Epithelial cell of esophagus (primary cell): ENCODE measurements around the gene CAMK2N1.

Source experiments
- DNase-seq: peaks from one replicate; pipeline ENCODE4 v3.0.0; 2010; ENCODE audit warnings: low read depth
- H3K4me3 ChIP-seq: 2 replicates; pipeline ENCODE4 v1.5.1; 2011; ENCODE audit warnings: mild to moderate bottlenecking, low read length, control low read depth
- CTCF ChIP-seq: IDR thresholded peaks from 2 replicates; pipeline ENCODE4 v1.5.1; 2011; ENCODE audit warnings: low read depth, mild to moderate bottlenecking, low read length, control low read depth, inconsistent platforms; ENCODE audit not compliant: insufficient read depth; ENCODE audit errors: missing control alignments

The CAMK2N1 gene

DNA sequence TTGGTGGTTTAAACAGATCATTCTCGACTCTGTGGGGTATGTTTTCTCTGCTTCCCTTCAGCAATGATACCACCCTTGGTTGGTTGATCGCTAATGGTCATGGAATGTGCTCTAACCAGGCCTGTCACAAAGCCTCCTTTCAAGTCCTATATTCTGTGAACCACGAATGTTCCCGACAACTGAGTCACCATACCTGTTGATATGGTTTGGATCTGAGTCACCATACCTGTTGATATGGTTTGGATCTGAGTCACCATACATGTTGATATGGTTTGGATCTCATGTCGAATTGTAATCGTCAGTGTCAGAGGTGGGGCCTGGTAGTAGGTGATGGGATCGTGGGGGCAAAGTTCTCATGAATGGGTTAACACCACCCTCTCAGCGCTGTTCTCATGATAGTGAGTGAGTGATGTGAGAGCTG lies 10.2 kb upstream of the CAMK2N1 start:
- no peak for TF ChIP-seq CTCF
- DNase-seq, result peak; percentile 99
- H3K4me3 ChIP-seq, result no peak overlapping the region

DNA sequence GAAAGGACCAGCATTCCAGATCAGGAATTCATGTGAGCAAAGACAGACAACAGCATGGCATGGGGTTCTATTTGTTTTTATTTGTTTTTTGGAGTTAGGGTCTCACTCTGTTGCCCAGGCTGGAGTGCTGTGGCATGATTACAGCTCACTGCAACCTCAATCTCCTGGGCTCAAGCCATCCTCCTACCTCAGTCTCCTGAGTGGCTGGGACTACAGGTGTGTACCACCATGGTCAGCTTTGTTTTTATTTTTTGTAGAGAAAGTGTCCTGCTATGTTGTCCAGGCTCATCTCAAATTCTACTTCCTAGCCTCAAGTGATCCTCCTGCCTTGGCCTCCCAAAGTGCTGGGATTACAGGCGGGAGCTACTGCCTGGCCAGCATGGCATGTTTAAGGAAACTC lies 9.7 kb upstream of the CAMK2N1 start:
- TF ChIP-seq CTCF, result no peak
- no peak overlapping the region for H3K4me3 ChIP-seq
- DNase-seq, result no peak

DNA sequence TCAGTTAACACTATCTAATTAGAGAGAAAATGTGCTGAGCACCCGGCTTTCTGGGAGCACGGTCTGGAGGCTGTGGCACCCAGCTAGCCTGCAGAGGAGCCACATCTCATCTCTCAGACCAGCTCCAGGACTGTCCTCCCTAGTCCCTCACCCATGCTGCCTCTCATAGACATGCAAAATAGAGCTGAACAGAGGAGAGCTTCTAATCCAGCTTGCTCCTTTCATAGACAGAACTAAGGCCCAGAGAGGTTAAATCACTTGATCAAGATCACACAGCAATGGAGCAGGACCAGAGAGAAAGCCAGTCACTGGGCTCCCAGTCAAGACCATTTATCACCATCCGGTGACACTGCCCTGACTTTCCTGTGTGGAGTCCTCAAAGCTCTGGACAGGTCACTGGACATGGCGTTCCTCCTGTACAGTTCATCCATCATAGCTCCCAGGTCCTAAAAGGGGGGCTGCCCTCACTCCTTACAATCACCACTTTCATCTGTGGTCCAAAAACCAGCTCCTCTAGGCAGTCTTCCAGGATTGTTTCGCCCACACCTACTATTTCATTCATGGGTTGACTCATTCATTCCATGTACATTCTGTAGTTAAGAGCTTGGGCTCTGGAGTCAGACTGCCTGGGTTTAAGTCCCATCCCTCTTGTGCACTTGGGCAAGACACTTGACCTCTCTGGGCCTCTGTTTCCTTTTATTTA lies 8.8 kb upstream of the CAMK2N1 start:
- DNase-seq, result peak; percentile 92
- TF ChIP-seq CTCF, result no peak
- no peak overlapping the region for H3K4me3 ChIP-seq

DNA sequence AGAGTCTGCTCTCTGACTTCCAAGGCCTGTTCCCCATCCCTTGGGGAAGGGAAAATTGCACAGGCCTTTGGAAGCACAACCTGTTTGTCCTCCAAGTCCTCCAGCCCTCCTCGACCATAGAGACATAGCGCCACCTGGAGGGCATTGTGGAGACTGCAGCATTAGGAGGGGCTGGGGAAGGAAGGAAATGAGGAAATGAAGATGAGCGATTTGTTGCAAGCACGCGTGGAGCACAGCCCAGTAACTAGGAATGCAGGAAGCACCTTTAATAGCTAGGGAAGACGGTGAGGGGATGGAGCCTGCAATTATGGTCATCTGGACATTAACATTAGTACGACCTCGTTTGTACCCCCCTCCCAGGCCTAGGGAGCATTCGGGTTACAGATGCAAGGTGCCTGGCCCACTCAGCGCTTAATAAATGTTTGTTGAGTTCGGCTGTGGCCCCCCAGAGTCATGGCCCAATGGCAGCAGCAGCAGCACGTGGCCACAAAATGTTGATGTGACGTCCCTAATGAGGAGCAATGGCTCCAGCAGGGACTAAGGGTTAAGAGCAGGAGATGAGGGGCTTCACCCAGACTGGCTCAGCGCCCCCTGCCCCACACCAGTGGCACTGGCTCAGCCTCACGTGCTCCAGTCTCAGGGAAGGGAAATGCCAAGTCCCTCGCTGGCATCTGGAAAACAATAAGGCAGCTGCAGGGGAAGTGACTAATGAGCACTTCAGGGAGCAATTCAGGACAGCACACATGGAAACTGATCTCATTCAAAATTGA lies 8.0 kb upstream of the CAMK2N1 start:
- H3K4me3 ChIP-seq, result no peak overlapping the region
- DNase-seq, result peak; percentile 92
- TF ChIP-seq CTCF, result peak; percentile 99

GRCh38 chr1:20493309-20493708 lies 7.3 kb upstream of the CAMK2N1 start:
- no peak overlapping the region for H3K4me3 ChIP-seq
- TF ChIP-seq CTCF, result no peak
- no peak for DNase-seq

GRCh38 chr1:20492751-20493150 lies 6.7 kb upstream of the CAMK2N1 start:
- TF ChIP-seq CTCF, result no peak
- DNase-seq, result no peak
- H3K4me3 ChIP-seq, result no peak overlapping the region
